ENCODE measurements around the gene ARAF.
A peak's percentile ranks its signal among the peaks of the same experiment; 100 is the strongest.

ARAF gene

DNA sequence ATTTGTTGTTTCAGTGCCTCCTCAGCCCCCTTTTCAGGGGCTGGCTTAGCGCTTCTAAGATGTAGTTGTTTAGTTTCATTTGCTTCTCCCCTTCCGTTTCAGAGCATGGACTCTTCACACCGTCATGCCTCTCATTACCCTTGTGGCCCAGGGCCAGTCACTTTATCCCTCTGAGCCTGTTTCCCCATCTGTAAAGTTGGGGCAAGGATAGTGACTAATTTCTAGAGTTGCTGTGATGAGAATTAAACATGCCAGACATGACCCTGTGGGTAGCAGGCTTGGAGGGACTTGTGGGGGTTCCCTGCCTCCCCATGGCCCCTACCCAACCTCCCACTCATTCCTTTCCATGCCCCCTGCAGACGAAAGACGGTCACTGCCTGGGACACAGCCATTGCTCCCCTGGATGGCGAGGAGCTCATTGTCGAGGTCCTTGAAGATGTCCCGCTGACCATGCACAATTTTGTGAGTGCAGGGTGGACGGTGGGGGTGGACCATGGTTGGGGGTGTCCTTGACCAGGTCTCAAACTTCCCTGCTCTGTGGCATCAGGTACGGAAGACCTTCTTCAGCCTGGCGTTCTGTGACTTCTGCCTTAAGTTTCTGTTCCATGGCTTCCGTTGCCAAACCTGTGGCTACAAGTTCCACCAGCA, 3.6 kb downstream of the ARAF start:
- no peak for DNase-seq (ENCODE audit: low read depth)

DNA sequence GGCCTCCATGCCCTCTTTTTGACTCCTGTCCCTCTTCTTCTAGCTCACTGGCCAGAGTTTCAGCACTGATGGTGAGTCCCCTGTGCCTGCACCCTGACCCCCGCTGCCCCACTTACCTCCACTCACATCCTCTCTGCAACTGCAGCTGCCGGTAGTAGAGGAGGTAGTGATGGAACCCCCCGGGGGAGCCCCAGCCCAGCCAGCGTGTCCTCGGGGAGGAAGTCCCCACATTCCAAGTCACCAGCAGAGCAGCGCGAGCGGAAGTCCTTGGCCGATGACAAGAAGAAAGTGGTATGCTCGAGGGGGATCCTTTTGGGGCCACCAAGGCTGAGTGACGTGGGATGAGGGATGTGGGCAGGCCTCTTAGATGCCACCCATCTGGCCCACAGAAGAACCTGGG, 5.8 kb downstream of the ARAF start:
- DNase-seq (ENCODE audit: low read depth), result no peak

DNA sequence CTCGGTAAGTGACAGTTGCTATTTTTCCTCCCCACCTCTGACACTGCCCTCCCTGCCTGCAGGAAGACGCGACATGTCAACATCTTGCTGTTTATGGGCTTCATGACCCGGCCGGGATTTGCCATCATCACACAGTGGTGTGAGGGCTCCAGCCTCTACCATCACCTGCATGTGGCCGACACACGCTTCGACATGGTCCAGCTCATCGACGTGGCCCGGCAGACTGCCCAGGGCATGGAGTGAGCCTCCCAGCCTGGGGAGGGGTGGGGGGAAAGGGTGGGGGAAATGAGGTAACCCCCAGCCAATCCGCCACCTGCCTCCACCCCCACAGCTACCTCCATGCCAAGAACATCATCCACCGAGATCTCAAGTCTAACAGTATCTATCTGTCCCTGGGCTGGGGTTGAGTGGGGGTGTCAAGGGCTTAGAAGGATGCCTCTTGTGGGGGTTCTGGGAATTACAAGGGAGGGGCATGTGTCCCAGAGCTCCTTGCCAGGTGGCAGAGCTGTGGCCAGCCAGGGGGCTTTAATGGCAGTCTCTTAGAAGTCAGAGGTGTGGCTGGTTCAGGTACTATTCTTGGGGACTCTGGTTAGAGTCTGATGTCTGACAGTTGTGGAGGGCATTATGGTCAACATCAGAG, 7.8 kb downstream of the ARAF start:
- DNase-seq (ENCODE audit: low read depth), result no peak

DNA sequence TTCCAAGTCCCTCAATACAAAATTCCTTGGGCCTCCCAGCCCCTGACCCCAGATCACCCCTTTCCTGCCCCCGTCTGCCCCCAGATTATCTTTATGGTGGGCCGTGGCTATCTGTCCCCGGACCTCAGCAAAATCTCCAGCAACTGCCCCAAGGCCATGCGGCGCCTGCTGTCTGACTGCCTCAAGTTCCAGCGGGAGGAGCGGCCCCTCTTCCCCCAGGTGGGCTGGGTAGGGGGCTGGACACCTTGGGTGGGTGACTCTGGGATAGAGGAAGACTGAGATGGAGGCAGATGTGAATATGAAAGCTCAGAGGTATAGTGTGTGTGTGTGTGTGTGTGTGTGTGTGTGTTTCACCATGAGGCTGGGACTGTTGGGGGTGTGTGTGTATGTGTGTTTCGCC, 9.8 kb downstream of the ARAF start:
- no peak for DNase-seq (ENCODE audit: low read depth)

DNA sequence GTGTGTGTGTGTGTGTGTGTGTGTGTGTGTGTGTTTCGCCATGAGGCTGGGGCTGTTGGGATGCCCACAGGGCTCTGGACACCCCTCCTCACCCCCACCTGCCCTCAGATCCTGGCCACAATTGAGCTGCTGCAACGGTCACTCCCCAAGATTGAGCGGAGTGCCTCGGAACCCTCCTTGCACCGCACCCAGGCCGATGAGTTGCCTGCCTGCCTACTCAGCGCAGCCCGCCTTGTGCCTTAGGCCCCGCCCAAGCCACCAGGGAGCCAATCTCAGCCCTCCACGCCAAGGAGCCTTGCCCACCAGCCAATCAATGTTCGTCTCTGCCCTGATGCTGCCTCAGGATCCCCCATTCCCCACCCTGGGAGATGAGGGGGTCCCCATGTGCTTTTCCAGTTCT, 10.2 kb downstream of the ARAF start:
- DNase-seq (ENCODE audit: low read depth), result no peak

DNA sequence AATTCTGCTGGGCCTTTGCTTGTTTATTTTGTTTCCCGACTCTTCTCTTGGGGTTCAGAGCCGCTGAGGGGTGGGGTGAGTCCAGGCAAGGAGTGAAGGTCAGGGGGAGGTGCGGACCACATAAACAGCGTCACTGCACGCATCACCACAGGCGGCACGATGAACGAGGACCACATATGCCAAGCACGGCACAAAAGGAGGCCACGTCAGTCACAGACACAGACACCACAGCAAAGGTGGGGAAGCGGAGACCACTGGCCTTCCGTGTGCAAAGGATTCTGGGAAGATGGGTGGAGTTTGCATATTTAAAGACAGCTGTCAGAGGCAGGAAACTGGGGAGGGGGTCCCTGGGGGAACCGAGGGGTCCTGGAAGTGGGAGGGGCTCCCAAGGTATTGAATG, 10.9 kb downstream of the ARAF start:
- no peak for DNase-seq (ENCODE audit: low read depth)

DNA sequence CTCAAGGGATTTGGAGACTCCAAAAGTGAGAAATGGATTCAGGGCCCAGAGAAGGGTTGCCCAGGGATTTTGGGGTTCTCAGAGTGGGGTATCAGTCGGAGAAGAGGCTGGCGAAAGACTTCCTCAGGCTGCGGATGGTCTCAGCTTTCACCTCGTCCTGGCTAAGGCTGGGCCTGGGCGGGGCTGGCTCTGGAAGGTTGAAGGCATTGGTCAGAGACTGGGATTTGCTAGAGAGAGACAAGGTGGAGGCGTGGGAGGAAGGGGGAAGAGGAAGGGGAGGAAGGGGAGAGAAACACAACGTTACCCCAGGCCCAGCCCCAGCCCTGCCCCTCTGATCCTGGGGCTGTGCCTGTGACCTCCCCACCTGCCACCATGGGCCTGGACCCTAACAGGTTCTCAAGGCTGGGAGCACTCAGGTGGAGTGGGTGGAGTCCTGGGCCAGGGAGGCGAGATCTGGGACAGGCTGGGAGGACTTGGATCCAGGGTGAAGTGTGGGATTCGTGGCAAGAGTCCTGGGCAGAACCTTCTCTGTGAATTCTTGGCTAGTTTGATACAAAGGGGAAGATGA, 11.9 kb downstream of the ARAF start:
- DNase-seq (ENCODE audit: low read depth), result no peak

DNA sequence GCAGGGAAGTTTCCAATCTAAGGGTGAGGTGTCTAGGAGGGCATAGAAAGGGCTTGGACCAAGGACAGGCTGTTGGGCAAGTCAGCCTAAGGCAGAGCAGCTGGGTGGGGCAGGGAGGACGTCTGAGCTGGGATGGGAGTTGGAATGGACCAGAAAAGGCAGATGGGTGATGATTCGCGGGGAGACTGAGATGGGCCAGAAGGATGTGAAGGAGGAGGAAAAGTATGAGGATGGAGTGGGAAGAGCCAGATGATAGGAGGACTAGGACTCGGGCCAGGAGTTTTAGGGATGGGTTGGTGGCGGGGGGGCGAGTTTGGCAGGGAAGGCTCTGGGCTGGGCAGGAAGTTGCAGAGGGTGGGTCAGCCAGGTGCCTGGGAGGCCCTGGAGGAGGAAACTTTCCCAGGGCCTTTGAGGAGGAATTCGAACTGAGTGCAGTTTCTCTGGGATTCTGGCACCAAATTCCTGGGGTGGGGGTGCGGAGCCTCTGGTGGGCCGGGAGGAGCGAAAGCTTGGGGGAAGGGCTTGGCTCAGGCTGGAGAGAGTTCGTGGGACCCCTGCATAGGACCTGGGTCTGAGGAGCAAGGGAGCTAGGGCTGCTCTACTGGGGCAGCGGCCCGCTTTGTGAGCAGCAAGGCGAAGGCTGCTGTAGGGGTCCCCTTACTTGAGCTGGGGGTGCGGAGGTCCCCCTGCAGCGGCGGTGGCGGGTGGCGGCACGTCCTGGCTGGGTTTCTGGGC, 12.5 kb downstream of the ARAF start:
- no peak for DNase-seq (ENCODE audit: low read depth)

DNA sequence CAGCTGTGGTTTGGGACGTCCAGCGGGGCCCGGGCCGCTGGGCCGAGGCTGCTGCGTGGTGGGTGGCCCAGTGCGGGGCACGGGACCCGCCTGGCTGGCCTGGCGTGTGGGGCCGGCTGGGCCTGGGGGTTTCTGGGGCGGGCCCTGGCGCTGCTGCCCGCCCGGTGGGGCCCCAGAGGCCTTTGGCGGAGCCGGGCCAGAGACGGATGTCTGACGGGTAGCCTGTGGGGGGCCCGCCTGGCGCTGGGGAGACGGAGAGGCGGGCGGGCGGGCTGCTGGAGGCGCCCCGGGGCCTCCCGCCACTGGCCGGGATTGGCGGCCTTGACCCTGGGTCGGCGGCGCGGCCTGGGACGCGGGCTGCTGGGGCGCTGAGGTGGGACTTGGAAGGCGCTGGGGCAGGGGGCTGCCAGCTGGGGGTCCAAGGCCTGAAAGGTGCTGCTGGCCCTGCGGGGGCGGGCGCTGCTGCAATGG, 13.1 kb downstream of the ARAF start:
- DNase-seq (ENCODE audit: low read depth), result no peak

DNA sequence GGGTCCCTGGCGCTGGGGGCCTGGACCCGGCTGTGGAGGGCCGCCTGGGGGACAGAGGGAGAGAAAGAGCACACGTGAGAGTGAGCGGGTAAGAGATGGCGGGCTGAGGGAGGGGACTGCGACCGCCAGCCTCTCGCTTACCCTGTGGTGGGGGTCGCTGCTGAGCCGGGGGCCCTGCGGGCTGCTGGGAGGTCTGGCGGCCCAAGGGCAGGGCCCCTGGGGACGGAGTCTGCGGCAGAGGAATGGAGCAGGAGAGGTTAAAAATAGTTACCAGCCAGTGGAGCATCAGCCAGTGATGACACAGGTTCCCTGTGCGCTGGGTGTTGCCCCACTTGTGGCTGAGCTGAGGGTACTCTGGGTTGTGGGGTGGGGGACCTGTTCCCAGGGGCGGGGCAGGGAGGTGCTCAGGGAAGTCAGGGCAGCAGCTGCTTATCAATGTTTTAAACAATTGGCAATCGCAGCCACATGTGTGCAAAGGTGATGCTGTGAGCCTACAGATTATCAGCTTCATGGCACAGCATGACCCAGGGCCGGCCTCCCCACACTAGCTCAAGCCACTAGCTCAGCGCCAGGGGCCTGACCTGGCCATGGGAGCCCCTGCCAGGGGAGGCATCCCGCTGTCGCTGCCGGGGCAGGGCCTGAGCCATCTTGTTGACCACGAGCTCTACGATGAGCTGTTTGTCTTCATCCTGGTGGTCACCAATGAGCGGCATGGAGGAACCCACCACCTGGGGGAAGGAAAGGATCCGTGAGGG, 13.7 kb downstream of the ARAF start:
- no peak for DNase-seq (ENCODE audit: low read depth)

DNA sequence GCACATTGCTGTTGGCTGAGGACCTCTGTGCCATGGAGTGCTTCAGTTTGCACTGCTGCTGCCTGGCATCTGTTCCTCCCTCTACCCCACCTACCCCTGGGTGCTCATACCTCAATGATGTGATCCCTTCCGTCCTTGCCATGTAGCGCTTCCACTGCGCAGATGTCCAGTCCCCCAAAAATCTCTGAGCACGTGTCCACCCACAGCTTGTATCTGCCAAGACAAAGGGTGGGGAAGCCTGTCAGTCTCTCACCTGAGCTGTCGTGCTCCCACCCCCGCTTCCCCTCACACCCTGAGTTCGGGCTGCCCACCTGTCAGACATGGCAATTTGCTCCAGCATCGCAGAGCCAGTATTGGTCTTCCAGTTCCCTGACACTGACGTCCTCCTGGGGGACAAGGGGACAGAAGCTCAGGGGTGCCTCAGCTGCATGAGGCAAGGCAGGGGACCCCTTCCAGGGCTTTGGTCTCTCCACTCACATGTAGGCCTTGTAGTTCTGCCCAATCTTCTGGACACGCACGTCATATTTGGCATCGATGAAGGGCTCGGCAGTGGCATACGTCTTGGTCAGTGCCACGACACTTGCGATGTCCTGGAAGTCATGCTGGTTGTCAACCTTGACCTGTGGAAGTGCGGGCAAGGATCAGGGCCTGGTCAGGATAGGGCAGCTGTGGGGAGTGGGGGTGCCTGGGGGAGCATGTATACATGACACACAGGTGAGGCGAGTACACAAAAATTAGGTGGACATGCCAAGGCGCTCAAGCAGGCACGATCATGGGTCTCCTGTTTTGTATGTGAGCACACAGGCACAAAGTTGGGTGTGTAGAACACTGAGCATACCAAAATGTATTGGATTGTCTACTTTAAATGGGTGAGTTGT, 15.3 kb downstream of the ARAF start:
- DNase-seq (ENCODE audit: low read depth), result no peak

DNA sequence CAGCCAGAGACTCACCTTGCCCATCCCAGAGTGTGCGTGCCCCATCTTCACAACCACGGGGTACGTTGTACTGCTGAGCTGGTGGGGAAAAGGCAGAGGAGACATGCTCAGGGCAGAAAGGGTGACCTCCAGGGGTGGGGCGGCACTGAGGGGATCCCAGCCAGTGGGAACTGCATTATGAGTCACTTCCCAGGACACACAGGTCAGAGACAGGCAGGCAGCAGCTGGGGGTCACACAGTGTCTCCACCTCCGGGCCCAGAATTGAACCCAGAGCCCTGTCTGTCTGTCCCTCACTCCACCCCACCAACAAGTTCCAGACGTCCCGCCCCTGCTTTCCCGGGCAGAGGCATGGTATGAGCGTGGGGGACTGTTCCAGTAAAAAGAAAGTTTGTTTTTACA, 16.4 kb downstream of the ARAF start:
- no peak for DNase-seq (ENCODE audit: low read depth)

DNA sequence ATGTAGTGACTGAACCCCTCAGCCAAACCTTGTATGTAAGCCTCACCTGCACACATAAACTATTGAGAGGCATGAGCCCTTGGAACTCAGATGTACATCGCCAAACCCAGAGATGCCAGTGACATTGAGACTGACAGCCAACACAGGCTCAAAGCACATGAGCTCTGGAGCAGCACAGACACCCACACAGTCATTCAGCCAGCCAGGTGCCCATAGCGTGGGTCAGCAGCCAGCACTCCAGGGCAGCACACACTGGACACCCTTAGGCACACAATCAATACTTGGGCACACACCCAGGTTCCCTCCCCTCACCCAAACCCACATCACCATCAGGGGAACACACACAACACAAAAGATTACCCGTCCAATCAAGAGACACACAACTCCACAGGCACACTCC, 16.9 kb downstream of the ARAF start:
- DNase-seq (ENCODE audit: low read depth), result no peak

DNA sequence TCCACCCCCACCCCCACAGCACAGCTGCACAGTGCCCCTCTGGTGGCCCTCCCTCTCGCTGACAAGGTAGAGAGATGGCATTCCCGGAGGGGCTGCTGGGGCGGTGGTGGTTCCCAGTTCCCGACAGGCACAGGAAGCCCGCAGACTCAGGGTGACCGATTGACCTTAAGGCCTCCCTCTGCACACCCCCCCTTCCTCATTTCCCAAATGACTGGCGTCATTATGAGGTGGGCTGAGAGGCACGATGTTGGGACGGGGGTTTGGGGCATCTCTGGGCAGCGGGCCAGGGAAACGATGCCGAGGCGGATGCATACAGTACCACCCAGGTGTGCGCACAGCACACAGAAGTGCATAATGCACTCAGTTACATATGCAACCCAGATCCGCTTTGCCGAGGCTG, 17.7 kb downstream of the ARAF start:
- DNase-seq (ENCODE audit: low read depth), result no peak

DNA sequence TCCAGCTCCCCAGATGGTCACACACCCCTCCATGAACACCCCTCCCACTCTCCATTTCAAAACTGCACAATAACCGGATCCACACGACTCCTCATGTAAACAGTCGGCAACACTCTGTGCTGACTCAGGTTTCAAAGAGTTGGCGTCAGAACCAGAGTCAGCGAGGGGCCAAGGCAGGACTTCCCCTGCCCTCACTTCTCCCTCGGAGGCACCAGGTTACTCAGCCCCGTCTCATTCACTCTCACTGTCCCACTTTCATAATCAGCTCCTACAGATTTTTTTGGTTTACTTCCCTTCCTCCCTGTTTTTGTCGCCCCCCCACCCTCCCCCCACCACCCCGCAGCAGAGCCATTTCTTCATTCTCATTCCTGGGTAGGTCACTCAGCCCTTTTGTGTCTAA, 18.5 kb downstream of the ARAF start:
- peak; percentile 47 for DNase-seq (ENCODE audit: low read depth)

DNA sequence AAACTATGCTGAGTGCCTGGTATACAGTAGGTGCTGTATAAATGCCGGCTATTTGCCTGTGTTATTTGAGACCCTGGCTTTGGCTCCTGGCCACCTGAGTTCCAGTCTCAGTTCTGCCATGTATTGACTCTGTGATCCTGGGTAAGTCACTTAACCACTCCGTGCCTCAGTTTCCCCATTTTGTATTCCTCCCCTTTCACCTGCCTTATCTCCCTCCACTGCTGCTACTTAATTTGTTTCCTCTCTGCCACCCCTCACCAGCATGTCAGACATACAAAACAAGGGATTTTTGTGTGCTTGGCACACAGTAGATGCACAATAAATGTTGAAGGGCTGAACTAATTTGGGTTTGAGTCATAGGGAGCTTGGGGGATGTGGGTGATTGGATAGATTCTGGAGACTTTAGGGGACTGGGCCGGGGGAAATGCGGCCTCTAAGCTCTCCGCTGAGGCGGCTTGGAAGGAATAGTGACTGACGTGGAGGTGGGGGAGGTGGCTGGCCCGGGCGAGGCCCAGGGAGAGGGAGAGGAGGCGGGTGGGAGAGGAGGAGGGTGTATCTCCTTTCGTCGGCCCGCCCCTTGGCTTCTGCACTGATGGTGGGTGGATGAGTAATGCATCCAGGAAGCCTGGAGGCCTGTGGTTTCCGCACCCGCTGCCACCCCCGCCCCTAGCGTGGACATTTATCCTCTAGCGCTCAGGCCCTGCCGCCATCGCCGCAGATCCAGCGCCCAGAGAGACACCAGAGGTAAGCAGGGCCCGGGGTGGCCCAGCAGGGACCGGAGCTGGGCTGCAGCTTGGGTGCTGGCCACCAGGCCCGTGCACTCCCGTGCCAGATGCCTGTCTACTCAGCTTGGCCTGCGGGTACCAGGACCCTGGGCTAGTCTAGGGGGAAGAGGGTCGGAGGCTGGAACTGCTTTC, 21.0 kb downstream of the ARAF start, which contains the start of gene TIMP1:
Gene TIMP1 (plus strand): TSS at position 706 of the 917 bp plus-strand sequence. CDS start 980 bp downstream, outside the sequence.
- peak; percentile 90 for DNase-seq (ENCODE audit: low read depth)

DNA sequence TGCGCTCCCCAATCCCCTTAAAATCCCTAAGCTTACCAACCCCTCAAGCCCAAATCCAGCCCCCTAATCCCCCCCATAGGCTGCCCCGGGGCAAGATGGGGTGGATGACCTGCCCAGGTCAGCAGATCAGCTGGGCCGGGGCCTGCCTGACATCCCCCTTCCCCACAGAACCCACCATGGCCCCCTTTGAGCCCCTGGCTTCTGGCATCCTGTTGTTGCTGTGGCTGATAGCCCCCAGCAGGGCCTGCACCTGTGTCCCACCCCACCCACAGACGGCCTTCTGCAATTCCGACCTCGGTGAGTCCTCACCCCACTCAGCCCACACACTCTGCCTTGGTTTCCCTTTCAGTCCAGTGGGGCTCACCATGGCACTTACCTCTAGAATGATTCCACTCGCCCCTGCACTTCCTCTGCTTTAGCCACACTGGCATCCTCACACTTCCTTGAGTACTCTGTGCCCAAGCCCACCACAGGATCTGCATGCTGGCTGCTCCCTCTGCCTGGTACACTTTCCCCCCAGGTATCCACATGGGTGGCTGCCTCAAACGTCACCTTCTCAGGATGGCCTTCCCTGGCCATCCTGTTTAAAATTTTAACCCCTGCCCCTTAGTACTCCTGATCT, 22.3 kb downstream of the ARAF start:
- no peak for DNase-seq (ENCODE audit: low read depth)

DNA sequence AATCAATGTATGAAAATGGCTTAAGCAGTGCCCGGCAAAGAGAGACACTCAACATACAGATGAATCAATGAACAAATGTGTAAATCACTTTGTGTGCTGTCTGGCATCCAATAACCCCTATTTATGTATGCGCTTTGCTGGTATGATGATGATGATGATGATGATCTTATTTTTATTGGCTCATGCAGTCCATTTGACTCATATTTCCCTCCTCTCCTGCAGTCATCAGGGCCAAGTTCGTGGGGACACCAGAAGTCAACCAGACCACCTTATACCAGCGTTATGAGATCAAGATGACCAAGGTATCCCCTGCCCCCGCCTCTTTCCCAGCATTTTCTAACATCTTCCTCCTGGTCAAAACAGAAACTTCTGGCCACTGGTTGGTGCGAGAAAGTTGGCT, 23.7 kb downstream of the ARAF start:
- no peak for DNase-seq (ENCODE audit: low read depth)

DNA sequence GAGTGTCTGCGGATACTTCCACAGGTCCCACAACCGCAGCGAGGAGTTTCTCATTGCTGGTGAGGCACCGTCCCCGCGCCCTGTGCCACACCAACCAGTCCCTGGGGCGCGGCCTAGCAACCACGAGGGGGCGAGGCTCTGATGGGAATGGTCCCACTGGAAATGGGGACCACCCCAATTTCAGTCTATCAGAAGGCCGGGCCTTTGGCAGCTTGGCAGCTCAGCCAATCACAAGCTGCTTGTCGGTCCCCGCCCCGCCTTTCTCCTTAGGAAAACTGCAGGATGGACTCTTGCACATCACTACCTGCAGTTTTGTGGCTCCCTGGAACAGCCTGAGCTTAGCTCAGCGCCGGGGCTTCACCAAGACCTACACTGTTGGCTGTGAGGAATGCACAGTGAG, 24.3 kb downstream of the ARAF start:
- DNase-seq (ENCODE audit: low read depth), result no peak
